ENCODE data around the gene MAP3K1. TPM values are rescaled to one million over a fixed set of nuclear protein-coding genes. Genes with fewer than 3 reads are reported as not detected.
A peak's percentile ranks its signal among the peaks of the same experiment; 100 is the strongest.

Gene MAP3K1
- polyA plus RNA-seq, 1 experiment: 7.7 TPM

- Histone ChIP-seq H3K9me3 (ENCODE audit: control insufficient read depth, insufficient read depth, low read length) (no peaks in the 10 kb centered on the region), H3K27ac (ENCODE audit: low read depth, low read length) (no peak overlapping the region), H3K27me3 (ENCODE audit: control insufficient read depth, insufficient read depth, low read length) (no peaks in the 10 kb centered on the region), H3K4me3 (ENCODE audit: low read depth, low read length) (no peak overlapping the region)
- CTCF ChIA-PET: interaction anchor here (0.7 to 2.5 kb wide), 2 partner anchors 510 to 563 kb away, joined by 3 to 24 read pairs; no protein-coding TSS in a partner anchor
- no peak for DNase-seq (ENCODE audit: low read depth, low spot score)
- POLR2A ChIA-PET: no interaction called here
- TF ChIP-seq, protein P1, sequence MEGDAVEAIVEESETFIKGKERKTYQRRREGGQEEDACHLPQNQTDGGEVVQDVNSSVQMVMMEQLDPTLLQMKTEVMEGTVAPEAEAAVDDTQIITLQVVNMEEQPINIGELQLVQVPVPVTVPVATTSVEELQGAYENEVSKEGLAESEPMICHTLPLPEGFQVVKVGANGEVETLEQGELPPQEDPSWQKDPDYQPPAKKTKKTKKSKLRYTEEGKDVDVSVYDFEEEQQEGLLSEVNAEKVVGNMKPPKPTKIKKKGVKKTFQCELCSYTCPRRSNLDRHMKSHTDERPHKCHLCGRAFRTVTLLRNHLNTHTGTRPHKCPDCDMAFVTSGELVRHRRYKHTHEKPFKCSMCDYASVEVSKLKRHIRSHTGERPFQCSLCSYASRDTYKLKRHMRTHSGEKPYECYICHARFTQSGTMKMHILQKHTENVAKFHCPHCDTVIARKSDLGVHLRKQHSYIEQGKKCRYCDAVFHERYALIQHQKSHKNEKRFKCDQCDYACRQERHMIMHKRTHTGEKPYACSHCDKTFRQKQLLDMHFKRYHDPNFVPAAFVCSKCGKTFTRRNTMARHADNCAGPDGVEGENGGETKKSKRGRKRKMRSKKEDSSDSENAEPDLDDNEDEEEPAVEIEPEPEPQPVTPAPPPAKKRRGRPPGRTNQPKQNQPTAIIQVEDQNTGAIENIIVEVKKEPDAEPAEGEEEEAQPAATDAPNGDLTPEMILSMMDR (IDR thresholded peaks at IDR 0.05; ENCODE audit: low read depth, low read length): no peak
Measured at GRCh38 chr5:56833325-56833724, 18.0 kb downstream of the MAP3K1 start.

DNA sequence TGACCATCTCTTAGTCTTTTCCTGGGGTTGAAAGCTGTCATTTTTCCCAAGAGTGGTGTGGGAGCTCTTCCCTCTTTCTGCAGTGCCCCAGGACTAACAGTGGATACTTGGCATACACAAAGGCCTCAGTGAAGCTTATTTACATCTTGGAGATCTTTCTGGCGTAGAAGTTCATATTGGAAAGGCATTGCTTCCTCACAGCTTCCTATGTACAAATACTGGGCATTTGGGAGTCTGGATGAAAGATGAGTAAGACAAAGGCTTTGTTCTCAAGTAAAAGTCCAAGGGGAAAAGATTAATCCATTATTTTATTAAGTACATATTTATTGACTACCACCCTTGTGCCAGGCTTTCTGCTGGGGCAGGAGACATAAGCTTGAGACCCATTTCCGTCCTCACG lies 22.0 kb downstream of the MAP3K1 start:
- Histone ChIP-seq H3K9me3 (ENCODE audit: control insufficient read depth, insufficient read depth, low read length) (no peaks in the 10 kb centered on the region), H3K27ac (ENCODE audit: low read depth, low read length) (no peak overlapping the region), H3K27me3 (ENCODE audit: control insufficient read depth, insufficient read depth, low read length) (no peaks in the 10 kb centered on the region), H3K4me3 (ENCODE audit: low read depth, low read length) (no peak overlapping the region)
- DNase-seq (ENCODE audit: low read depth, low spot score): no peak
- CTCF ChIA-PET: interaction anchor here (0.8 to 7.4 kb wide), 15 partner anchors 9 to 902 kb away, joined by 3 to 175 read pairs (median 7); no protein-coding TSS in a partner anchor
- POLR2A ChIA-PET: interaction anchor here (1.3 kb wide), 1 partner anchor 15 kb away, joined by 3 read pairs; no protein-coding TSS in a partner anchor
- TF ChIP-seq, protein P1 (IDR thresholded peaks at IDR 0.05; ENCODE audit: low read depth, low read length): no peak

- Histone ChIP-seq H3K27ac (ENCODE audit: low read depth, low read length) (no peak overlapping the region), H3K27me3 (ENCODE audit: control insufficient read depth, insufficient read depth, low read length) (no peaks in the 10 kb centered on the region)
Measured at GRCh38 chr5:56837956-56838355, 22.6 kb downstream of the MAP3K1 start.

DNA sequence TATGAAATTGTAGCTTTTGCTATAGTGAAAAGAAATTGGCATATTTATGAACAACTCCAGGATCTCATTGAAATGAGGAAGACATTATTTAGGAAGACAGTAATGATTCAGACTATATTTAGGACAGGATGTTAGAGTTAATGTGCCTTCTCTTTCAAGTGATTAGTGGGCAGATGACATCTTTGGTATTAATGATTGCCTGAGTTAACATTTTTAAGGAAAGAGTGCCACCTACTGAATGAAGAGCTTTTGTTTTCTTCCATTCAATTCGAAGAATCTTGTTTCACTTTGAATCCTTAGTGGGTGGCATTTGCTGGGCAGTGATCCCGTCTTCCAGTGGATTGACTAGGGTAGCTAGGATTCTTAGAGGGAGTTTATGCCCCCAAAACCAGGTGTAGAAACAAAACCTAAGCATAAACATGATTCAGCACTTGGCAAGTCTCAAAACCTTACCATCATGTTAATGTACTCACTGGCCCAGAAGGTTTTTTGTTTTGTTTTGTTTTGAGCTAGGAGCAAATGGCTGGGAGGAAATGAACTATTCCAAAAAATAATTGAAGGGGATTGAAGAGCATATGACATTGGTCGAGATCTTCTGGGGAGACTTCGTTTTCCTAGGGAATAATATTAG lies 23.2 kb downstream of the MAP3K1 start:
- no peaks in the 10 kb centered on the region for H3K9me3 ChIP-seq (ENCODE audit: control insufficient read depth, insufficient read depth, low read length)
- TF ChIP-seq, protein P1 (IDR thresholded peaks at IDR 0.05; ENCODE audit: low read depth, low read length): peak; percentile 51
- DNase-seq (ENCODE audit: low read depth, low spot score): peak; percentile 26
- no peak overlapping the region for H3K27ac ChIP-seq (ENCODE audit: low read depth, low read length)
- ChIA-PET POLR2A (interaction anchor here (0.6 to 1.5 kb wide), 3 partner anchors 14 to 568 kb away, joined by 3 to 13 read pairs (median 3); partner anchors contain the start of gene GPBP1), CTCF (interaction anchor here (0.5 to 7.4 kb wide), 35 partner anchors 9 to 1623 kb away, joined by 3 to 175 read pairs (median 4); no protein-coding TSS in a partner anchor)
- no peaks in the 10 kb centered on the region for H3K27me3 ChIP-seq (ENCODE audit: control insufficient read depth, insufficient read depth, low read length)
- H3K4me3 ChIP-seq (ENCODE audit: low read depth, low read length): peak overlapping the region; percentile 36

More at GRCh38 chr5:56837956-56838355, 22.6 kb downstream of the MAP3K1 start:
- CTCF ChIA-PET: interaction anchor here (0.5 to 7.4 kb wide), 27 partner anchors 10 to 1623 kb away, joined by 3 to 175 read pairs (median 4); no protein-coding TSS in a partner anchor
- TF ChIP-seq, protein P1 (IDR thresholded peaks at IDR 0.05; ENCODE audit: low read depth, low read length): no peak
- Histone ChIP-seq H3K9me3 (ENCODE audit: control insufficient read depth, insufficient read depth, low read length) (no peaks in the 10 kb centered on the region), H3K4me3 (ENCODE audit: low read depth, low read length) (no peak overlapping the region)
- POLR2A ChIA-PET: interaction anchor here (1.3 to 1.5 kb wide), 2 partner anchors 14 to 567 kb away, joined by 3 to 13 read pairs; no protein-coding TSS in a partner anchor
- no peak for DNase-seq (ENCODE audit: low read depth, low spot score)

- TF ChIP-seq, protein P1 (IDR thresholded peaks at IDR 0.05; ENCODE audit: low read depth, low read length): no peak
- POLR2A ChIA-PET: interaction anchor here (0.6 to 1.5 kb wide), 2 partner anchors 335 to 568 kb away, joined by 3 to 13 read pairs; partner anchors contain the start of gene GPBP1
- DNase-seq (ENCODE audit: low read depth, low spot score): no peak
- CTCF ChIA-PET: interaction anchor here (0.6 to 7.4 kb wide), 27 partner anchors 9 to 903 kb away, joined by 3 to 175 read pairs (median 4); no protein-coding TSS in a partner anchor
- Histone ChIP-seq H3K4me3 (ENCODE audit: low read depth, low read length) (no peak overlapping the region), H3K27me3 (ENCODE audit: control insufficient read depth, insufficient read depth, low read length) (no peaks in the 10 kb centered on the region), H3K9me3 (ENCODE audit: control insufficient read depth, insufficient read depth, low read length) (no peaks in the 10 kb centered on the region), H3K27ac (ENCODE audit: low read depth, low read length) (no peak overlapping the region)
Measured at GRCh38 chr5:56839062-56839461, 23.7 kb downstream of the MAP3K1 start.
